ENCODE data around the gene WFDC13. TPM values are rescaled to one million over a fixed set of nuclear protein-coding genes. Genes with fewer than 3 reads are reported as not detected.
"Not testable (repeated sequence)": the region's sequence is repeated elsewhere in the genome, so short reads cannot be mapped to it uniquely, and the experiment has no call there.

WFDC13 gene
- polyA plus RNA-seq, 1 donor from 2014 or later: not detected

DNA sequence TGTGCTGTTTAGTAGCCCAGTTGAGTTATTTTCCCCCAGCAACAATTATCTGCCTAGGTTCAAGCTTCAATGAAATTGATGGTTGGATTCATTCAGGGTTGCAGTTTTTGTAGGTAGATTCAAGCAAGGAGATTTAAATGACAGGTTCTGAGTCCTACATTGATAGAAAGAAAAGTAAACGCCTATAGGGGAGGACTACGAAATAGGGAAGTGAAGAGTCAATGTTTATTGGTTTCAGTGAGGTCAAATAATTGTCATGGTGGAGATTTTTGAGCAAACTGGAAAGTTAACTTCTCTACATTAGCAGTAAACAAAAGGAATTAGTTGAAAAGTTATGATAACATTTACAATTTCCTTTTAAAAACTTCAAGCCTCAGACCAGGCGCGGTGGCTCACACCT is 734 bp upstream of the WFDC13 start:
- no peaks in the 10 kb centered on the region for H3F3A ChIP-seq (ENCODE audit: insufficient read depth, low read length, poor library complexity, severe bottlenecking)
- no peak overlapping the region for H3K27ac ChIP-seq (ENCODE audit: low read length)
- TF ChIP-seq TAF1 (IDR thresholded peaks at IDR 0.05; ENCODE audit: low read depth) (no peak), SMC3 (conservative IDR thresholded peaks at IDR 0.05; ENCODE audit: poor library complexity) (no peak), EP300 (conservative IDR thresholded peaks at IDR 0.05; ENCODE audit: poor library complexity, severe bottlenecking) (no peak), POLR2AphosphoS5 (IDR thresholded peaks at IDR 0.05) (no peak), REST (IDR thresholded peaks at IDR 0.05; ENCODE audit: borderline replicate concordance) (no peak), RAD21 (conservative IDR thresholded peaks at IDR 0.05) (no peak), EZH2 (IDR thresholded peaks at IDR 0.05; ENCODE audit: borderline replicate concordance, insufficient read depth, low read length, poor library complexity, severe bottlenecking) (no peak), MXI1 (conservative IDR thresholded peaks at IDR 0.05; ENCODE audit: poor library complexity, severe bottlenecking) (no peak)
- TF ChIP-seq, protein P1, sequence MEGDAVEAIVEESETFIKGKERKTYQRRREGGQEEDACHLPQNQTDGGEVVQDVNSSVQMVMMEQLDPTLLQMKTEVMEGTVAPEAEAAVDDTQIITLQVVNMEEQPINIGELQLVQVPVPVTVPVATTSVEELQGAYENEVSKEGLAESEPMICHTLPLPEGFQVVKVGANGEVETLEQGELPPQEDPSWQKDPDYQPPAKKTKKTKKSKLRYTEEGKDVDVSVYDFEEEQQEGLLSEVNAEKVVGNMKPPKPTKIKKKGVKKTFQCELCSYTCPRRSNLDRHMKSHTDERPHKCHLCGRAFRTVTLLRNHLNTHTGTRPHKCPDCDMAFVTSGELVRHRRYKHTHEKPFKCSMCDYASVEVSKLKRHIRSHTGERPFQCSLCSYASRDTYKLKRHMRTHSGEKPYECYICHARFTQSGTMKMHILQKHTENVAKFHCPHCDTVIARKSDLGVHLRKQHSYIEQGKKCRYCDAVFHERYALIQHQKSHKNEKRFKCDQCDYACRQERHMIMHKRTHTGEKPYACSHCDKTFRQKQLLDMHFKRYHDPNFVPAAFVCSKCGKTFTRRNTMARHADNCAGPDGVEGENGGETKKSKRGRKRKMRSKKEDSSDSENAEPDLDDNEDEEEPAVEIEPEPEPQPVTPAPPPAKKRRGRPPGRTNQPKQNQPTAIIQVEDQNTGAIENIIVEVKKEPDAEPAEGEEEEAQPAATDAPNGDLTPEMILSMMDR (IDR thresholded peaks at IDR 0.05; ENCODE audit: poor library complexity, severe bottlenecking): no peak
- H3K9ac ChIP-seq (ENCODE audit: low read length): no peak overlapping the region
- no peak overlapping the region for H2AFZ ChIP-seq (ENCODE audit: low read depth, low read length)
- H3K9me2 ChIP-seq (ENCODE audit: insufficient read depth, low read length): no peaks in the 10 kb centered on the region
- H4K20me1 ChIP-seq (ENCODE audit: insufficient read depth): no peaks in the 10 kb centered on the region
- no peak overlapping the region for H3K4me2 ChIP-seq (ENCODE audit: low read length)
- no peaks in the 10 kb centered on the region for H3K36me3 ChIP-seq (ENCODE audit: insufficient read depth, low read length)
- H3K9me3 ChIP-seq (ENCODE audit: low read length): no peaks in the 10 kb centered on the region
- H3K79me2 ChIP-seq (replicated peaks; ENCODE audit: insufficient read depth, low read length): no peaks in the 10 kb centered on the region
- no peaks in the 10 kb centered on the region for H3K27me3 ChIP-seq (ENCODE audit: insufficient read depth, low read depth, low read length)
- no peak overlapping the region for H3K4me3 ChIP-seq (ENCODE audit: low read length)

DNA sequence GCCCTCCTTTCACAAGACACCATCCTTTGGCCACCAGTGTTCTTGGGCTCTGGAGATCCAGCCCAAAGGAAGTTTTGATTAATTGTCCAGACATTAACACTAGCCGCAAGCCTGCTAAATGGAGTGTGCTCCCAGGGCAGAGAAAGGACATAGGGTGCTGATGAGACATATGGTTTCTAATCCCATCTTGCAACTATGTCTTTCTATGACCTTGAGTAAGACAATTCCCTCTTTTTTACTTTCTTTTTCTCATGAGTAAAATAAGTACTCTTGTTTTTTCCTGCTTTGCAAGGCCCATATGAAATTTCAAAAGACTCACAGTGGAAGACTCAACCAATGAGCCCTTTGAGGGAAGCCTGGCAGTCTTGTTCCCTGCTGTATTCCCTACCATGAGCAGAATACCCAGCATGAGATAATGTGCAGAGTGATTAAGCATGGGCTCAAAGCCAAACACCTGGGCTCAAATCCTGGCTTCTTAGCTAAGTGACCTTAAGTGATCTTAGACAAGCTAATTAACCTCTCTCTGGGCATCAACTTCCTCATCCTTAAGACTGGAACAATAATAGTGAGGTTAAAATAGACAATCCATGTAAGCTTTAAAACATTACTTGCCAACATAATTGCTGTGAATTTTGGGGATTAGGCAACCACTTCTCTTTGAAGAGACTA is 3.3 kb downstream of the WFDC13 start, which contains the start of gene WFDC10B:
Gene WFDC10B, minus strand, starts transcription at position 51 of the 669 bp plus-strand sequence. CDS start 19,027 bp downstream, outside the sequence.
- no peaks in the 10 kb centered on the region for H3K36me3 ChIP-seq (ENCODE audit: insufficient read depth, low read length)
- H2AFZ ChIP-seq (ENCODE audit: low read depth, low read length): no peak within 1 kb of the TSS
- H3F3A ChIP-seq (ENCODE audit: insufficient read depth, low read length, poor library complexity, severe bottlenecking): no peaks in the 10 kb centered on the region
- H3K27me3 ChIP-seq (ENCODE audit: insufficient read depth, low read depth, low read length): no peaks in the 10 kb centered on the region
- H3K9me2 ChIP-seq (ENCODE audit: insufficient read depth, low read length): no peaks in the 10 kb centered on the region
- TF ChIP-seq REST (IDR thresholded peaks at IDR 0.05; ENCODE audit: borderline replicate concordance) (no peak), MXI1 (conservative IDR thresholded peaks at IDR 0.05; ENCODE audit: poor library complexity, severe bottlenecking) (no peak), EP300 (conservative IDR thresholded peaks at IDR 0.05; ENCODE audit: poor library complexity, severe bottlenecking) (no peak), TAF1 (IDR thresholded peaks at IDR 0.05; ENCODE audit: low read depth) (no peak), EZH2 (IDR thresholded peaks at IDR 0.05; ENCODE audit: borderline replicate concordance, insufficient read depth, low read length, poor library complexity, severe bottlenecking) (no peak), RAD21 (conservative IDR thresholded peaks at IDR 0.05) (no peak), SMC3 (conservative IDR thresholded peaks at IDR 0.05; ENCODE audit: poor library complexity) (no peak), POLR2AphosphoS5 (IDR thresholded peaks at IDR 0.05) (no peak)
- TF ChIP-seq, protein P1 (IDR thresholded peaks at IDR 0.05; ENCODE audit: poor library complexity, severe bottlenecking): no peak
- H3K4me3 ChIP-seq (ENCODE audit: low read length): no peak within 1 kb of the TSS
- H3K4me2 ChIP-seq (ENCODE audit: low read length): no peak within 1 kb of the TSS
- no peak within 1 kb of the TSS for H3K9ac ChIP-seq (ENCODE audit: low read length)
- no peaks in the 10 kb centered on the region for H3K9me3 ChIP-seq (ENCODE audit: low read length)
- H3K79me2 ChIP-seq (replicated peaks; ENCODE audit: insufficient read depth, low read length): no peaks in the 10 kb centered on the region
- no peaks in the 10 kb centered on the region for H4K20me1 ChIP-seq (ENCODE audit: insufficient read depth)
- H3K27ac ChIP-seq (ENCODE audit: low read length): no peak within 1 kb of the TSS

- not testable (repeated sequence) for H3K9ac ChIP-seq (ENCODE audit: low read length); H3K79me2 ChIP-seq (replicated peaks; ENCODE audit: insufficient read depth, low read length)
Measured at GRCh38 chr20:45716141-45716688, 14.4 kb downstream of the WFDC13 start.

More at GRCh38 chr20:45716141-45716688, 14.4 kb downstream of the WFDC13 start:
- not testable (repeated sequence) for H2AFZ ChIP-seq (ENCODE audit: low read depth, low read length); H3K9me3 ChIP-seq (ENCODE audit: low read length); H4K20me1 ChIP-seq (ENCODE audit: insufficient read depth); H3K4me2 ChIP-seq (ENCODE audit: low read length); H3K36me3 ChIP-seq (ENCODE audit: insufficient read depth, low read length); H3K27me3 ChIP-seq (ENCODE audit: insufficient read depth, low read depth, low read length); H3K9me2 ChIP-seq (ENCODE audit: insufficient read depth, low read length); H3K27ac ChIP-seq (ENCODE audit: low read length); H3K4me3 ChIP-seq (ENCODE audit: low read length); H3F3A ChIP-seq (ENCODE audit: insufficient read depth, low read length, poor library complexity, severe bottlenecking)

Measured in neural cell (in vitro differentiated cells).